Prostate gland (tissue), 2 donors: ENCODE measurements around the gene RINL.

Experiments used
- POLR2A ChIP-seq: fragments of 450-650 bp; IDR thresholded peaks from one replicate; pipeline ENCODE4 v1.6.1; 2016; ENCODE audit warnings: antibody characterized with exemption, mild to moderate bottlenecking
- POLR2AphosphoS5 ChIP-seq: sonication (generic); formaldehyde crosslinking; IDR thresholded peaks from one replicate; pipeline ENCODE4 v1.6.1; 2017; ENCODE audit warnings: antibody characterized with exemption
- TF ChIP-seq, protein P1 (sequence below), 4 experiments: fragments of 200-600 bp in 2 of 4; fragments of 450-650 bp in 2 of 4; sonication (generic) in 2 of 4; IDR thresholded peaks; 1 replicate in 3 of 4; 2 replicates in 1 of 4; pipeline ENCODE4 v1.5.1; 2016 to 2019; ENCODE audit warnings: antibody characterized with exemption in 4 of 4, mild to moderate bottlenecking in 2 of 4, moderate library complexity in 2 of 4

DNA sequence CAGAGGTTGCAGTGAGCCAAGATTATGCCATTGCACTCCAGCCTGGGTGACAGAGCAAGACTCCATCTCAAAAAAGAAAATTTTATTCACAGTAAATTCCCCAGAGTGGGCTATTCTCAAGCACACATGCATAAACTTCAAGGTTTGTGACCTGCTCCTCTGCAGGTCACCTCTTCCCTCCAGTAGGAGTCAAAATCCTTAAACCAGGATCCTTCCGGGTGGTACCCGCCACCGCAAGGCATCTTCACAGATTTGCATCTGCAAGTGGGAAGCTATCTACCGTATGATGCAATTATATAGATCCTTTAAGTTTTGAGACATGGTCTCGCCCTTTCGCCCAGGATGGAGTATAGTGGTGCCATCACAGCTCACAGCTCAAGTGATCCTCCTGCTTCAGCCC lies 43.5 kb downstream of the RINL start:
- TF ChIP-seq, protein P1, sequence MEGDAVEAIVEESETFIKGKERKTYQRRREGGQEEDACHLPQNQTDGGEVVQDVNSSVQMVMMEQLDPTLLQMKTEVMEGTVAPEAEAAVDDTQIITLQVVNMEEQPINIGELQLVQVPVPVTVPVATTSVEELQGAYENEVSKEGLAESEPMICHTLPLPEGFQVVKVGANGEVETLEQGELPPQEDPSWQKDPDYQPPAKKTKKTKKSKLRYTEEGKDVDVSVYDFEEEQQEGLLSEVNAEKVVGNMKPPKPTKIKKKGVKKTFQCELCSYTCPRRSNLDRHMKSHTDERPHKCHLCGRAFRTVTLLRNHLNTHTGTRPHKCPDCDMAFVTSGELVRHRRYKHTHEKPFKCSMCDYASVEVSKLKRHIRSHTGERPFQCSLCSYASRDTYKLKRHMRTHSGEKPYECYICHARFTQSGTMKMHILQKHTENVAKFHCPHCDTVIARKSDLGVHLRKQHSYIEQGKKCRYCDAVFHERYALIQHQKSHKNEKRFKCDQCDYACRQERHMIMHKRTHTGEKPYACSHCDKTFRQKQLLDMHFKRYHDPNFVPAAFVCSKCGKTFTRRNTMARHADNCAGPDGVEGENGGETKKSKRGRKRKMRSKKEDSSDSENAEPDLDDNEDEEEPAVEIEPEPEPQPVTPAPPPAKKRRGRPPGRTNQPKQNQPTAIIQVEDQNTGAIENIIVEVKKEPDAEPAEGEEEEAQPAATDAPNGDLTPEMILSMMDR (IDR thresholded peaks at IDR 0.05) = no peak
- TF ChIP-seq POLR2AphosphoS5 (no peak), POLR2A (no peak)
